ENCODE measurements around the gene TXLNA.

Gene TXLNA

DNA sequence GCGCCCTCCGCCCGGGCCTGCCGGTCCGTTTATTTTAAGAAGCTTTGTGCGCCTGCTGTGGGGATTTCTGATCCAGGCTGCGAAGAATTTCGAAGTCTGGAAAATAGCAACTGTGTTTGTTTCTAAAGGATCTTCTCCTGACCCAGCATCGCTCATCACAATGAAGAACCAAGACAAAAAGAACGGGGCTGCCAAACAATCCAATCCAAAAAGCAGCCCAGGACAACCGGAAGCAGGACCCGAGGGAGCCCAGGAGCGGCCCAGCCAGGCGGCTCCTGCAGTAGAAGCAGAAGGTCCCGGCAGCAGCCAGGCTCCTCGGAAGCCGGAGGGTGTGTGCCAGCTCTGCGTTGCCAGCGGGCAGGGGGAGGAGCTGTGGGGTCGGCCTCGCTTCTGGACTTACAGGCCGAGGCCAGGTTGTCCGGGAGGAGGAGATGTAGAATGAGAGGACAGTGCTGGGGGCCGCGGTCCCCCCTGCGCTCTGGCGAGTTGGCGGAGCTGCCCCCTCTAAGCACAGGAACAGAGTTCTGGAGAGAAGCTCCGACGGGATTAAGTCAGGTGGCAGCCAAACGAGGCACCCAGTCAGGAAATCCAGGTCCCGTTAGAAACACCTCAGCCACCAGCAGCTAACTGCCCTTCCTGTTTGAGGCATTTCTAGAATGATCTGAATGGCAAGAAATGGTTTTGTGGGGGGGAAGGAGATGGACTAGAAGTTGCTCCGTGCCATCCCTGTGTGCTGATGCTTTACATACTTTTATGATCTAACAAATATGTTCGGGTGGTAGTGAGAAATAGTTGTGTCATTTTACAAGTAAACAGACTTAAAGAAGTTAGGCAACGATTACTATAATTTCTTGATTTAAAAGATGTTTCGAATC lies 948 bp downstream of the TXLNA start:
- H3K27ac ChIP-seq, result peak overlapping the region; percentile 91
- TF ChIP-seq, protein P1, sequence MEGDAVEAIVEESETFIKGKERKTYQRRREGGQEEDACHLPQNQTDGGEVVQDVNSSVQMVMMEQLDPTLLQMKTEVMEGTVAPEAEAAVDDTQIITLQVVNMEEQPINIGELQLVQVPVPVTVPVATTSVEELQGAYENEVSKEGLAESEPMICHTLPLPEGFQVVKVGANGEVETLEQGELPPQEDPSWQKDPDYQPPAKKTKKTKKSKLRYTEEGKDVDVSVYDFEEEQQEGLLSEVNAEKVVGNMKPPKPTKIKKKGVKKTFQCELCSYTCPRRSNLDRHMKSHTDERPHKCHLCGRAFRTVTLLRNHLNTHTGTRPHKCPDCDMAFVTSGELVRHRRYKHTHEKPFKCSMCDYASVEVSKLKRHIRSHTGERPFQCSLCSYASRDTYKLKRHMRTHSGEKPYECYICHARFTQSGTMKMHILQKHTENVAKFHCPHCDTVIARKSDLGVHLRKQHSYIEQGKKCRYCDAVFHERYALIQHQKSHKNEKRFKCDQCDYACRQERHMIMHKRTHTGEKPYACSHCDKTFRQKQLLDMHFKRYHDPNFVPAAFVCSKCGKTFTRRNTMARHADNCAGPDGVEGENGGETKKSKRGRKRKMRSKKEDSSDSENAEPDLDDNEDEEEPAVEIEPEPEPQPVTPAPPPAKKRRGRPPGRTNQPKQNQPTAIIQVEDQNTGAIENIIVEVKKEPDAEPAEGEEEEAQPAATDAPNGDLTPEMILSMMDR (conservative IDR thresholded peaks at IDR 0.05), result no peak

DNA sequence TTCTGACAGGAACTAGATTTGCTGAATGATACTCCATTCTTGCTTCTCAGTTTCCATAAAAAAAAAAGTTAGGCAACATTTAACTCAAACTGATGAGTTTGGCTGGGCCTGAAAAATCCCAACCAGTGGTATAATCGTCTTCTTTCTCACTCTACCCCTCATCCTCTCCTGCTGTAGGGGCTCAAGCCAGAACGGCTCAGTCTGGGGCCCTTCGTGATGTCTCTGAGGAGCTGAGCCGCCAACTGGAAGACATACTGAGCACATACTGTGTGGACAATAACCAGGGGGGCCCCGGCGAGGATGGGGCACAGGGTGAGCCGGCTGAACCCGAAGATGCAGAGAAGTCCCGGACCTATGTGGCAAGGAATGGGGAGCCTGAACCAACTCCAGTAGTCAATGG lies 1.6 kb downstream of the TXLNA start:
- peak overlapping the region; percentile 91 for H3K27ac ChIP-seq
- TF ChIP-seq, protein P1 (conservative IDR thresholded peaks at IDR 0.05), result no peak

DNA sequence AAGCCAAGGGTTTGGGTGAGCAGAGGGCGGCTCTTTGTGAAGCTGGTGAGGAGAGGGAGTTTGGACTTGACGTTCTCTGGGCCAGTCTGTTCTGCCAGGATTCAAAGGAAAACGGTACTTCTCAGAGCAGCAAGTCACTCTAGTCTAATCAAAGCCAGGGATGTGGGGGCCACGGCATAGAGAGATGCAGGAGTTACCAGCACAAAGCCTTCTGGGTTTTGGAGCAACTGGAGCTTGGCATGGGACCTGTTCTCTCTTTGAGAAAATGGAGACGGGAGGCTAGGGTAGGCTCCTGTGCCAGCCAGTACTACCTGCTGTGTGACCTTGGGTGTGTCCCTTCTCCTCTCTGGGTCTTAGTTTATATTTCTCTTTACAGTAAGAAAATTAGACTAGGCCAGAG lies 2.1 kb downstream of the TXLNA start:
- TF ChIP-seq, protein P1 (conservative IDR thresholded peaks at IDR 0.05), result no peak
- peak overlapping the region; percentile 91 for H3K27ac ChIP-seq

DNA sequence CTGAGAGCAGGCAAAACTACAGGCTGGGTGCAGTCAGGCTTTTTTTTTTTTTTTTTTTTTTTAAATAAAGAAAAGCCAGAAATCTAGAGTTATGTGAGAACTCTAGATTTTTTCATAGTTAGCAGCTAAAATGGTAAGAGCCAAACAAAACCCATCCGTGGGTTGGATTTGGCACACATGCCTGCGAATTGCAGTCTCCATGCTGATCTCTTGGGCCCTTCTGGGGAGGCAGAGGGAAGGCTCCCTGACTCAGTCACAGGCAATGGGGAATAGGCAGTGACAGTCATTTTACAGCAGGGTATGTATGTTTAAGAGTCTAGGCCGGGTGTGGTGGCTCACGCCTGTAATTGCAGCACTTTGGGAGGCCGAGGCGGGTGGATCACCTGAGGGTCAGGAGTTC lies 2.6 kb downstream of the TXLNA start:
- TF ChIP-seq, protein P1 (conservative IDR thresholded peaks at IDR 0.05), result no peak

DNA sequence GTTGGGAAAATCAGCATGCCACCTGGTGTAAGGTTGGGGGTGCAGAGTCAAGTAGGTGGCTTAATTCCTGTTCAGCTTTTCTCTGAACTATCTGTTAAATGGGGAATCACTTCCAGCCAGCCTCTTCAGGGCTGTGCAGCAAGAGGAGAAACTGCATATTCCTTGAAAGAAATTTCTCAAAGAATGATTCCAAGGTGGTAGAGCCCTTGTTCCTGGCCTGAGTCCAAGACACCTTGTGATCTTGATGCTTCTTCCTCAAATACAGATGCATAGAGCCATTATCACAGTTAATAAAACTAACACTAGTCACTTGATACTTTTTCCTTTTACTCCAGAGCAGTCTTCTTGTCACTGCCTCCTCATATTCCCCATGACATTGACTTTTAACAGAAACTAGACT lies 5.2 kb downstream of the TXLNA start:
- TF ChIP-seq, protein P1 (conservative IDR thresholded peaks at IDR 0.05), result no peak
- H3K27ac ChIP-seq, result peak overlapping the region; percentile 25

More for the DNA sequence above, 2.6 kb downstream of the TXLNA start:
- H3K27ac ChIP-seq, result peak overlapping the region; percentile 91; the same call in 1 of the 2 replicates

DNA sequence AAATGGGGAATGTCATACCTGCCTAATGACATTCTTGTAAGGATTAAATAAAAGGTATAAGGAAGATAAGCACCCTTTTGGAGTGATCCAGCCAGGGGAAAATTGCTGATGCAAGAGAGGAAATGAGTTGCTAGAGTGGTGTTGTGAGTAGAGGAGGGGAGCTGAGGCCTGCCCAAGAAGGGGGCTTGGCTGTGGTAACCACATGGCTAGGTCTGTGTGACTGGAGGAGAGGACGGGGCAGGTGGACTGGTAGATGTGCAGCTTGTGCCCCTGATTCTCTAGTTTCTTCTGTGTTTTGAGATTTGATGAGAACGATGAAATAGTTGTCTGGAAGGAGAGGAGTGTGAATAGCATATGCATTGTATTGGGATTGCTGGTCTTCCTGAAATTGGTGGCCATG lies 6.6 kb downstream of the TXLNA start:
- TF ChIP-seq, protein P1 (conservative IDR thresholded peaks at IDR 0.05), result no peak
- H3K27ac ChIP-seq, result no peak overlapping the region

DNA sequence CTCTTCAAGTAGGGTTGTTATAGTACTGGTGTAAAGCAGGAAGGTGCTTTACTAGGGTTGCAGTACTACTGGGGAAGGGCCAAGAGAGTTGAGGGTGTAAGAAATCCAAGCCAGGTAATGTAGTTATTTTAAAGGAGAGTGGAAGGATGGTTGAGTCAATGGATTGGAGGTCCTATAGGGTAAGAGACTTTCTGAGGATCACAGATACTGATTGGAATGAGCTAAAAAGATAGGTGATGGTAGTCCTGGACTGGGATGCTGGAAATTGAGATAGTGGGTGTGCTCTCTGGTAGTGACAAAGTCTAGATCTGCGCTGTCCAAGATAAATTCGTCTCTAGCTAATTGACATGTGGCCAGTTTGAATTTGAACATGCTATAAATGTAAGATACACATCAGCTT lies 7.0 kb downstream of the TXLNA start:
- TF ChIP-seq, protein P1 (conservative IDR thresholded peaks at IDR 0.05), result no peak
- H3K27ac ChIP-seq, result no peak overlapping the region

Data from VCaP (cell line).